HepG2 (cell line): ENCODE data around the gene SRSF2. TPM values are rescaled to one million over a fixed set of nuclear protein-coding genes. Genes with fewer than 3 reads are reported as not detected.

Source experiments
- KLF6 ChIP-seq: IDR thresholded peaks from 2 replicates; pipeline ENCODE4 v1.8.0; 2016; ENCODE audit warnings: missing biosample characterization, missing genetic modification reagents
- MXD4 ChIP-seq: IDR thresholded peaks from 2 replicates; pipeline ENCODE4 v1.6.1; 2016; ENCODE audit warnings: mild to moderate bottlenecking, missing biosample characterization, missing genetic modification reagents
- NPAS2 ChIP-seq: sonication (generic); formaldehyde crosslinking; IDR thresholded peaks from 2 replicates; pipeline ENCODE4 v1.8.0; 2022; ENCODE audit warnings: mild to moderate bottlenecking, missing genetic modification reagents, borderline replicate concordance
- NRL ChIP-seq: sonication (generic); formaldehyde crosslinking; IDR thresholded peaks from 2 replicates; pipeline ENCODE4 v1.5.0; 2020; ENCODE audit warnings: missing genetic modification reagents, mild to moderate bottlenecking, moderate library complexity, borderline replicate concordance
- POLR2G ChIP-seq: fragments of 200-400 bp; formaldehyde crosslinking; IDR thresholded peaks from 2 replicates; pipeline ENCODE4 v1.6.1; 2018; ENCODE audit warnings: mild to moderate bottlenecking, low read depth, low read length, moderate library complexity
- SOX13 ChIP-seq, 3 experiments: fragments of 450-650 bp in 1 of 3; sonication (generic) in 1 of 3; formaldehyde crosslinking in 1 of 3; IDR thresholded peaks in 2 of 3; conservative IDR thresholded peaks in 1 of 3; 2 replicates each; pipeline versions ENCODE4 v1.5.0 to v1.6.1; 2016 to 2020; ENCODE audit warnings: antibody characterized with exemption in 1 of 3, mild to moderate bottlenecking in 1 of 3, missing compliant biosample characterization in 1 of 3, missing genetic modification reagents in 1 of 3, moderate library complexity in 1 of 3
- TEAD2 ChIP-seq: sonication (generic); formaldehyde crosslinking; IDR thresholded peaks from 2 replicates; pipeline ENCODE4 v1.9.0; 2021; ENCODE audit warnings: missing genetic modification reagents
- ZFP36 ChIP-seq: fragments of 150-350 bp; IDR thresholded peaks from 2 replicates; pipeline ENCODE4 v1.6.1; 2018; ENCODE audit warnings: borderline replicate concordance, low read length, low read depth; ENCODE audit not compliant: partially characterized antibody
- ZNF10 ChIP-seq: sonication (generic); formaldehyde crosslinking; IDR thresholded peaks from 2 replicates; pipeline ENCODE4 v1.4.0; 2020; ENCODE audit warnings: mild to moderate bottlenecking, low read depth, missing genetic modification reagents, borderline replicate concordance
- ZNF326 ChIP-seq: sonication (generic); formaldehyde crosslinking; IDR thresholded peaks from 2 replicates; pipeline ENCODE4 v1.4.0; 2020; ENCODE audit warnings: missing genetic modification reagents, borderline replicate concordance
- ZNF563 ChIP-seq: sonication (generic); formaldehyde crosslinking; IDR thresholded peaks from 2 replicates; pipeline ENCODE4 v1.8.0; 2022; ENCODE audit warnings: mild to moderate bottlenecking, moderate library complexity, missing genetic modification reagents
- ZNF710 ChIP-seq: sonication (generic); formaldehyde crosslinking; IDR thresholded peaks from 2 replicates; pipeline ENCODE4 v1.5.0; 2020; ENCODE audit warnings: mild to moderate bottlenecking, missing genetic modification reagents, borderline replicate concordance
- ZNF713 ChIP-seq: sonication (generic); formaldehyde crosslinking; IDR thresholded peaks from 2 replicates; pipeline ENCODE4 v1.4.0; 2020; ENCODE audit warnings: mild to moderate bottlenecking, missing genetic modification reagents
- ZUFSP ChIP-seq: sonication (generic); formaldehyde crosslinking; IDR thresholded peaks from 2 replicates; pipeline ENCODE4 v1.9.0; 2021; ENCODE audit warnings: missing genetic modification reagents, mild to moderate bottlenecking, borderline replicate concordance
- polyA plus RNA-seq, 8 experiments: library from polyadenylated mRNA; depleted of rRNA in 3 of 8; stranded (reverse) in 7 of 8; unstranded in 1 of 8; fragments of >200 nt; fragmentation: Illumina TruSeq in 4 of 8; extraction: Trizol in 4 of 8; gene quantifications; 2 replicates each; pipeline versions ENCODE4 v1.2.1 to v1.2.3, GENCODE V29; 2011 to 2016; ENCODE audit warnings: low read depth in 4 of 8, missing spikeins in 1 of 8, mixed read lengths in 1 of 8; ENCODE audit not compliant: insufficient read depth in 1 of 8
- total RNA-seq, 5 experiments: library from RNA; depleted of rRNA; stranded (reverse); fragments of >200 nt; fragmentation: Illumina TruSeq; extraction: Trizol; gene quantifications; 2 replicates each; pipeline ENCODE4 v1.2.3, GENCODE V29; 2016; ENCODE audit warnings: low read depth in 1 of 5
- TF ChIP-seq, protein P1 (sequence below), 2 experiments: sonication (generic) in 1 of 2; formaldehyde crosslinking in 1 of 2; IDR thresholded peaks; 2 replicates each; pipeline versions ENCODE4 v1.4.0 to v1.6.1; 2016 to 2020; ENCODE audit warnings: borderline replicate concordance in 1 of 2, low read depth in 1 of 2, mild to moderate bottlenecking in 1 of 2, missing genetic modification reagents in 1 of 2
- TF ChIP-seq, protein P2 (sequence below): sonication (generic); formaldehyde crosslinking; conservative IDR thresholded peaks from 2 replicates; pipeline ENCODE4 v1.4.0; 2020; ENCODE audit warnings: missing genetic modification reagents
- TF ChIP-seq, protein P3 (sequence below): sonication (generic); IDR thresholded peaks from 2 replicates; pipeline ENCODE4 v1.6.1; 2016; ENCODE audit warnings: low read depth, borderline replicate concordance

Gene SRSF2
- total and polyA plus RNA-seq, 2 of the 13 experiments (the other 11 are each of a cell fraction or from before 2014, with no cell fraction given) = 306 to 319 TPM

GRCh38 chr17:76736349-76737081, 616 bp downstream of the SRSF2 start (continued):
- TF ChIP-seq, protein P1, sequence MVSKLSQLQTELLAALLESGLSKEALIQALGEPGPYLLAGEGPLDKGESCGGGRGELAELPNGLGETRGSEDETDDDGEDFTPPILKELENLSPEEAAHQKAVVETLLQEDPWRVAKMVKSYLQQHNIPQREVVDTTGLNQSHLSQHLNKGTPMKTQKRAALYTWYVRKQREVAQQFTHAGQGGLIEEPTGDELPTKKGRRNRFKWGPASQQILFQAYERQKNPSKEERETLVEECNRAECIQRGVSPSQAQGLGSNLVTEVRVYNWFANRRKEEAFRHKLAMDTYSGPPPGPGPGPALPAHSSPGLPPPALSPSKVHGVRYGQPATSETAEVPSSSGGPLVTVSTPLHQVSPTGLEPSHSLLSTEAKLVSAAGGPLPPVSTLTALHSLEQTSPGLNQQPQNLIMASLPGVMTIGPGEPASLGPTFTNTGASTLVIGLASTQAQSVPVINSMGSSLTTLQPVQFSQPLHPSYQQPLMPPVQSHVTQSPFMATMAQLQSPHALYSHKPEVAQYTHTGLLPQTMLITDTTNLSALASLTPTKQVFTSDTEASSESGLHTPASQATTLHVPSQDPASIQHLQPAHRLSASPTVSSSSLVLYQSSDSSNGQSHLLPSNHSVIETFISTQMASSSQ (IDR thresholded peaks at IDR 0.05; ENCODE audit: low read depth) = no peak
- TF ChIP-seq, protein P1 (CRISPR knock-in tag; IDR thresholded peaks at IDR 0.05; ENCODE audit: borderline replicate concordance) = no peak
- TF ChIP-seq ZFP36 = no peak
- TF ChIP-seq TEAD2 (CRISPR knock-in tag) = no peak
- TF ChIP-seq, protein P2, sequence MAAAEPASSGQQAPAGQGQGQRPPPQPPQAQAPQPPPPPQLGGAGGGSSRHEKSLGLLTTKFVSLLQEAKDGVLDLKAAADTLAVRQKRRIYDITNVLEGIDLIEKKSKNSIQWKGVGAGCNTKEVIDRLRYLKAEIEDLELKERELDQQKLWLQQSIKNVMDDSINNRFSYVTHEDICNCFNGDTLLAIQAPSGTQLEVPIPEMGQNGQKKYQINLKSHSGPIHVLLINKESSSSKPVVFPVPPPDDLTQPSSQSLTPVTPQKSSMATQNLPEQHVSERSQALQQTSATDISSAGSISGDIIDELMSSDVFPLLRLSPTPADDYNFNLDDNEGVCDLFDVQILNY = peak; percentile 20; the same call in 1 of the 2 replicates
- no peak for TF ChIP-seq SOX13 (IDR thresholded peaks at IDR 0.05)
- TF ChIP-seq SOX13 (CRISPR knock-in tag; conservative IDR thresholded peaks at IDR 0.05 in 1 of 2, IDR thresholded peaks at IDR 0.05 in 1 of 2) = no peak
- TF ChIP-seq MXD4 (CRISPR knock-in tag) = no peak
- TF ChIP-seq ZNF10 (CRISPR knock-in tag) = no peak
- no peak for TF ChIP-seq NRL
- TF ChIP-seq ZNF563 (CRISPR knock-in tag) = peak; percentile 56; the same call in 1 of the 2 replicates
- no peak for TF ChIP-seq ZNF710
- no peak for TF ChIP-seq ZNF713
- TF ChIP-seq, protein P3, sequence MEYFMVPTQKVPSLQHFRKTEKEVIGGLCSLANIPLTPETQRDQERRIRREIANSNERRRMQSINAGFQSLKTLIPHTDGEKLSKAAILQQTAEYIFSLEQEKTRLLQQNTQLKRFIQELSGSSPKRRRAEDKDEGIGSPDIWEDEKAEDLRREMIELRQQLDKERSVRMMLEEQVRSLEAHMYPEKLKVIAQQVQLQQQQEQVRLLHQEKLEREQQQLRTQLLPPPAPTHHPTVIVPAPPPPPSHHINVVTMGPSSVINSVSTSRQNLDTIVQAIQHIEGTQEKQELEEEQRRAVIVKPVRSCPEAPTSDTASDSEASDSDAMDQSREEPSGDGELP = no peak
- no peak for TF ChIP-seq NPAS2 (CRISPR knock-in tag)
- TF ChIP-seq POLR2G = no peak; the same call in 1 of the 2 replicates
- no peak; the same call in 1 of the 2 replicates for TF ChIP-seq KLF6
- TF ChIP-seq ZUFSP (CRISPR knock-in tag) = no peak
- no peak for TF ChIP-seq ZNF326
